Measurements from ENCODE around the gene TMEM220.

The TMEM220 gene

GRCh38 chr17:10729334-10730193 is at the start of gene TMEM220:
Gene TMEM220, minus strand, starts transcription at chr17:10730023. Its CDS starts 172 bp downstream, at chr17:10729851.
- Histone ChIP-seq H3K27me3 (ENCODE audit: insufficient read depth, low read depth) (no peaks in the 10 kb centered on the region), H3K79me2 (ENCODE audit: insufficient read depth, low read depth) (no peaks in the 10 kb centered on the region), H4K20me1 (ENCODE audit: insufficient read depth) (no peaks in the 10 kb centered on the region), H3K27ac (no peak within 1 kb of the TSS), H3K36me3 (ENCODE audit: insufficient read depth) (no peaks in the 10 kb centered on the region), H3K4me3 (IDR thresholded peaks at IDR 0.05; ENCODE audit: insufficient read depth, low read depth, low read length) (no peak within 1 kb of the TSS), H3K4me2 (no peak within 1 kb of the TSS), H2AFZ (ENCODE audit: low read depth) (no peak within 1 kb of the TSS), H3K4me1 (ENCODE audit: low read depth, poor library complexity, severe bottlenecking) (no peaks in the 10 kb centered on the region), H3K9ac (no peak within 1 kb of the TSS)
- TF ChIP-seq CTCF (conservative IDR thresholded peaks at IDR 0.05; ENCODE audit: low read depth, low read length), result no peak

GRCh38 chr17:10779609-10780008 is 49.8 kb upstream of the TMEM220 start:
- Histone ChIP-seq H3K4me2 (no peak overlapping the region), H4K20me1 (ENCODE audit: insufficient read depth) (no peaks in the 10 kb centered on the region), H3K4me3 (IDR thresholded peaks at IDR 0.05; ENCODE audit: insufficient read depth, low read depth, low read length) (no peak overlapping the region), H2AFZ (ENCODE audit: low read depth) (no peak overlapping the region), H3K27ac (no peak overlapping the region), H3K27me3 (ENCODE audit: insufficient read depth, low read depth) (no peaks in the 10 kb centered on the region), H3K9ac (no peak overlapping the region), H3K79me2 (ENCODE audit: insufficient read depth, low read depth) (no peaks in the 10 kb centered on the region), H3K4me1 (ENCODE audit: low read depth, poor library complexity, severe bottlenecking) (no peaks in the 10 kb centered on the region), H3K36me3 (ENCODE audit: insufficient read depth) (no peaks in the 10 kb centered on the region)
- TF ChIP-seq CTCF (conservative IDR thresholded peaks at IDR 0.05; ENCODE audit: low read depth, low read length), result no peak

- no peaks in the 10 kb centered on the region for H3K4me1 ChIP-seq (ENCODE audit: low read depth, poor library complexity, severe bottlenecking)
- no peak overlapping the region for H3K4me3 ChIP-seq (IDR thresholded peaks at IDR 0.05; ENCODE audit: insufficient read depth, low read depth, low read length)
- no peak overlapping the region for H3K9ac ChIP-seq
- H2AFZ ChIP-seq (ENCODE audit: low read depth), result no peak overlapping the region
- no peaks in the 10 kb centered on the region for H3K27me3 ChIP-seq (ENCODE audit: insufficient read depth, low read depth)
- H3K4me2 ChIP-seq, result no peak overlapping the region
- no peak for TF ChIP-seq CTCF (conservative IDR thresholded peaks at IDR 0.05; ENCODE audit: low read depth, low read length)
- H3K27ac ChIP-seq, result no peak overlapping the region
- H3K79me2 ChIP-seq (ENCODE audit: insufficient read depth, low read depth), result no peaks in the 10 kb centered on the region
- no peaks in the 10 kb centered on the region for H4K20me1 ChIP-seq (ENCODE audit: insufficient read depth)
- H3K36me3 ChIP-seq (ENCODE audit: insufficient read depth), result no peaks in the 10 kb centered on the region
These were observed 48.1 kb upstream of the TMEM220 start for GRCh38 chr17:10777890-10778289.

- Histone ChIP-seq H4K20me1 (ENCODE audit: insufficient read depth) (no peaks in the 10 kb centered on the region), H2AFZ (ENCODE audit: low read depth) (no peak overlapping the region), H3K4me1 (ENCODE audit: low read depth, poor library complexity, severe bottlenecking) (no peaks in the 10 kb centered on the region), H3K79me2 (ENCODE audit: insufficient read depth, low read depth) (no peaks in the 10 kb centered on the region), H3K27me3 (ENCODE audit: insufficient read depth, low read depth) (no peaks in the 10 kb centered on the region), H3K36me3 (ENCODE audit: insufficient read depth) (no peaks in the 10 kb centered on the region), H3K9ac (no peak overlapping the region), H3K4me3 (IDR thresholded peaks at IDR 0.05; ENCODE audit: insufficient read depth, low read depth, low read length) (no peak overlapping the region), H3K27ac (no peak overlapping the region), H3K4me2 (no peak overlapping the region)
- TF ChIP-seq CTCF (conservative IDR thresholded peaks at IDR 0.05; ENCODE audit: low read depth, low read length), result no peak
These were observed 47.4 kb upstream of the TMEM220 start for GRCh38 chr17:10777131-10777807.
